22Rv1 (cell line): Measurements from ENCODE around the gene WAC.
"Not testable (repeated sequence)": the region's sequence is repeated elsewhere in the genome, so short reads cannot be mapped to it uniquely, and the experiment has no call there.

Source experiments
- H3K27ac ChIP-seq: fragments of 450-650 bp; 2 replicates; pipeline ENCODE4 v1.5.1; 2017
- ZFX ChIP-seq: fragments of 450-650 bp; IDR thresholded peaks from 2 replicates; pipeline ENCODE4 v1.6.1; 2017; ENCODE audit warnings: antibody characterized with exemption, borderline replicate concordance
- TF ChIP-seq, protein P1 (sequence below): fragments of 450-650 bp; IDR thresholded peaks from 2 replicates; pipeline ENCODE4 v1.5.1; 2017; ENCODE audit warnings: mild to moderate bottlenecking

The WAC gene

DNA sequence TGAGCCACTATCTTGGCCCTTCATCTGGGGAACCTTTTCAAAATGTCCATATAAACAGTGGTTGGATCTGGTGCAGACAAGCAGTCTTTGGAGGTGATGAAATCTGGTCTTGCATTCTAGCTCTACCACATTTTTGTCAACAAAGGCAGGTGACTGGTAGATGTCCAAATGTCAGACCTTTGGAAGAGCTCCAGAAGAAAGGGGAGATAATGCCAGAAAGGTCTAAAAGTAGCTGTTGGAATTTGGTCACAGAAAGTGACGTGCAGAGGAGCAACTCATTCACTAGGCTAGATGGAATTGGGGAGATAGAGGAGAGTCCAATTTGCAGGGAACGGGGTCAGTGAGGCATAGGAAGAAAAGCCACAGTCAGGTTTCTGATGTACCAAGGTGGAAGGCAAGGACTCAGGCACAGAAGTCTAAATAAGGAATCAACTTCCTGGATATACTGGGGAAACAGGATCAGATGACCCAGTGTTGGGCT lies 36.4 kb upstream of the WAC start:
- no peak for TF ChIP-seq ZFX
- TF ChIP-seq, protein P1, sequence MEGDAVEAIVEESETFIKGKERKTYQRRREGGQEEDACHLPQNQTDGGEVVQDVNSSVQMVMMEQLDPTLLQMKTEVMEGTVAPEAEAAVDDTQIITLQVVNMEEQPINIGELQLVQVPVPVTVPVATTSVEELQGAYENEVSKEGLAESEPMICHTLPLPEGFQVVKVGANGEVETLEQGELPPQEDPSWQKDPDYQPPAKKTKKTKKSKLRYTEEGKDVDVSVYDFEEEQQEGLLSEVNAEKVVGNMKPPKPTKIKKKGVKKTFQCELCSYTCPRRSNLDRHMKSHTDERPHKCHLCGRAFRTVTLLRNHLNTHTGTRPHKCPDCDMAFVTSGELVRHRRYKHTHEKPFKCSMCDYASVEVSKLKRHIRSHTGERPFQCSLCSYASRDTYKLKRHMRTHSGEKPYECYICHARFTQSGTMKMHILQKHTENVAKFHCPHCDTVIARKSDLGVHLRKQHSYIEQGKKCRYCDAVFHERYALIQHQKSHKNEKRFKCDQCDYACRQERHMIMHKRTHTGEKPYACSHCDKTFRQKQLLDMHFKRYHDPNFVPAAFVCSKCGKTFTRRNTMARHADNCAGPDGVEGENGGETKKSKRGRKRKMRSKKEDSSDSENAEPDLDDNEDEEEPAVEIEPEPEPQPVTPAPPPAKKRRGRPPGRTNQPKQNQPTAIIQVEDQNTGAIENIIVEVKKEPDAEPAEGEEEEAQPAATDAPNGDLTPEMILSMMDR = no peak
- no peak overlapping the region for H3K27ac ChIP-seq

DNA sequence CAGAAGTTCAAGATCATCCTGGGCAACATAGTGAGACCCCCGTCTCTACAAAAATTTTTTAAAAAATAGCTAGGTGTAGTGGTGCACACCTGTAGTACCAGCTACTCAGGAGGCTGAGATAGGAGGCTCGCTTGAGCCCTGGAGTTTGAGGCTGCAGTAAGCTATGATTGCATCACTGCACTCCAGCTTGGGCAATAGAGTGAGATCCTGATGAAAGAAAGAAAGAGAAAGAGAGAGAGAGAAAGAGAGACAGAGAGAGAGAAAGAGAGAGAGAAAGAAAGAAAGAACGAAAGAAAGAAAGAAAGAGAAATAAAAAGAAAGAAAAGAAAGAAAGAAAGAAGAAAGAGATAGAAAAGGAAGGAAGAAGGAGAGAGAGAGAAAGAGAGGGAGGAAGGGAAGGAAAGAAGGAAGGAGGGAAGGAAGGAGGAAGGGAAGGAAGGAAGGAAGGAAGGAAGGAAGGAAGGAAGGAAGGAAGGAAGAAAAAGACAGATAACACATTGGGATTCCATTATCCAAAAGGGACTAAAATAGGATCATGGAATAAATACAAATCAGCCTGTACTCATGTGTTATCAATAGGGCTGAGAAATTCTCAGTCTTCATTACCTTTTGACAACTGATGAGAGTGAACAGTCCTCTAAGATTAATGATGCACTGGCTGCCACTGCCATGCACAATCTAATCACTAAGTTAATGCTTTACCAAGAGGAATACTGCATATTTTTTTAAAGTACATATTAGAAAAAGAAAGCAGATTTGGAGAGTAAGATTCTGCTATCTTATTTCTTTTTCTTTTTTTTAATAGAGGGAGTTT lies 35.4 kb upstream of the WAC start:
- no peak overlapping the region for H3K27ac ChIP-seq
- TF ChIP-seq ZFX = no peak
- TF ChIP-seq, protein P1 = no peak

DNA sequence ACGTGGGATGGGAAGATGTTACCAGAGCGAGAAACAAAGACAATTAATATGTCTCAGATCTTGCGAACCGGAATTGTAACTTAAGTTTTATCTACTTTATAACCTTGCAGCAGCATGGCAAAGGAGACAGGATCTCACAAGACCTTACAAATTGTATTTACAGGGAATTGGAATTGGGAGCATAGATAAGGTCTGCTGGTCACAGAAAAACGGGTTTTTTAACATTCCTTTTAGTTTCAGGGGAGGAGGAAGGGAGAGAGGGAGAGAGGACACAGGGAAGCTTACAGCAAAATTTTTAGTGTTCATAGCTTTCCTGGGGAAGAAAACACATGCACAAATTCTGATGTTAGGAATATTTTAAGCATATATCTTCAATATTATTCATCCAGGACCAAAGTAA lies 32.7 kb upstream of the WAC start:
- H3K27ac ChIP-seq = not testable (repeated sequence)

DNA sequence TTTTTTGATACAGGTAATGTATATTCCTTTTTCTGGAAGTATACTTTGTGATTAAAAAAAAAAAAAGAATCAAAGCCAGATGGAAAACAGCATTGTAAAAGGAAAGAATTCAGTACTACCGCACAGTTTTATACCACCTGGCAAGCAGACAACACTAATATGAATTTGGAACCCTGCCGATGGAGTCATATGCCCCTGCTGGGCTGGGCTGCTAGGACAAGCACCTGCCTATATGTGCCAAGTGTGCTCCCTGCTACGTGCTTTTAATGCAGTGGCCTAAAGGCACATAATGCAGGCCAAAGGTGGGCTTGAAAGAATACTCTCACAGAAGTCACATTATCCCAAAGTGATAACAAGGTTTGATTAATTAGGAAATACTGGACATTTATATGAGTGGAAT lies 29.8 kb upstream of the WAC start:
- TF ChIP-seq ZFX = no peak
- TF ChIP-seq, protein P1 = peak; percentile 62
- H3K27ac ChIP-seq = peak overlapping the region; percentile 76

DNA sequence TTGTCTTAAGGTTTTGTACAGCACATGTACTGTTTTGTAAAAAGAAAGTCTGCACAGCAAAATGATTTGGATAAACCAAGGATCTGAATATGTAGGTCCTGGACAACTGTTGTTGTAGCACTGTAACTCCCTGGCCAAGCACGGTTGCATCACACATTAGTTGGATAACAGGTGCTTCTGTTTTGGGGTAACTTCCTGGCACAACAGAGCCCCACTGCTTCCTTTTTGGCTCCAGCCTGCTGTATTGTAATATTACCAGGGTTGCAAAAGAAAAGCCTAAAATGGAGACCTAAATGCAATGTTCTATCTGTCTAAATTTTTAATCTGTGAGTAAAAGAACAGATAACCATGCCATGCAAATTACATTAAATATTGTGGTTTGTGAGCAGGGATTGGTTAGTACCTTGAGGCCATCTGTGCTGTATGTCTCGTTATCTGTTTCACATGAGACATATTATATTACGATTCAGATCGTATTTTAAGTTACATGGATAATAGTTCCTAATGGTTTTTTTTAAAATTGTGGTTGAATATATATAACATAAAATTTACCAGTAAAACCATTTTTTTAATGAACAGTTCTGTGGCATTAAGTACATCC lies 27.5 kb upstream of the WAC start:
- H3K27ac ChIP-seq = no peak overlapping the region
- TF ChIP-seq ZFX = no peak
- TF ChIP-seq, protein P1 = no peak

DNA sequence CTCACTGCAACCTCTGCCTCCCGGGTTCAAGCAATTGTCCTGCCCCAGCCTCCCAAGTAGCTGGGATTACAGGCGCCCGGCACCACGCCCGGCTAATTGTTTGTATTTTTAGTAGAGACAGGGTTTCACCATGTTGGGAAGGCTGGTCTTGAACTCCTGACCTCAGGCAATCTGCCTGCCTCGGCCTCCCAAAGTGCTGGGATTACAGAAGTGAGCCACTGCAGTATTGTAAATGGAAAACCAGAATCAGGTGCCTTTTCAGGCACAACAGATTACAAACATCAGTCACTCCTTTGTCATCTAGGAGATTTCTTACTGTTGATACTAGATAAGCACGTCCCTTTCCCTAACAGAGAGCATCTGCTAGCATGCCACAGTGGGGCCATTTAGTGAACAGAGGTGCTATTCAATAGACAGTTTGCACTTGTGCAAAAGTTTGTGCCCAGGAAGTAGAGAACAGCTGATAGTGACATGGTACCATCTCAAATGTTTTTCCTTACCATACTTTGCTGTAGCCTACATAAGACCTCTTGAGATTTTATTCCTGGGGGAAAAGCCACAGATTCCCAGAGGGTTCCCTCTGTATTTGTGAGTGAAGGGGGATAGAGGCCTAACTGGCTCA lies 24.5 kb upstream of the WAC start:
- H3K27ac ChIP-seq = no peak overlapping the region
- no peak for TF ChIP-seq ZFX
- TF ChIP-seq, protein P1 = no peak

DNA sequence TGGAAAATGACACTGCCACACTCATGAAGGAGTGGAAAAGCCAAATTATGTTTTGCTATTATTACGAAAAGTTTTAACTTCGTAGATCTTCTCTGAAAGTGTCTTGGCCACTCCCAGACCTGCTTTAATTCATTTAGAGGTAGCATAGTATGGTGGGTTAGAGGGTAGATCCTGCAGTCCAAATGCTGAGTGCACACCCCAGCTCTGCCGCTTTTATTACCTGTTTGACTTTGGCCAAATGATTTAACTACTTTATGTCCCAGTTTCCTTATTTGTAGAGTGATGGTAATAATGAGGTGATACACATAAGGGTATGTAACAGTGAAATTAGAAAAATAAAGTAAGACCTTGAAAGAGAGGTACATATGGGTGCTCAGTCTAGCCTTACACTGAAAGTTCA lies 23.6 kb upstream of the WAC start:
- no peak overlapping the region for H3K27ac ChIP-seq
- TF ChIP-seq, protein P1 = no peak
- no peak for TF ChIP-seq ZFX
